Stimulated activated naive CD8-positive, alpha-beta T cell treated with anti-CD3 and anti-CD28 coated beads, Interleukin-15, Interleukin-2, amounts not matched to agents 100 U/mL and 50 U/mL, for 24 hours (primary cell): ENCODE results near the gene RAB3C.
A peak's percentile ranks its signal among the peaks of the same experiment; 100 is the strongest.

Experiments
- ATAC-seq: fragments of 150-1000 bp; cut with Tn5 transposase; one replicate; pipeline ENCODE4 v1.10.0; 2021
- DNase-seq: peaks from one replicate; pipeline ENCODE4 v3.0.0; 2021

The RAB3C gene

GRCh38 chr5:58731641-58732040 lies 148.8 kb downstream of the RAB3C start:
- ATAC-seq, result no peak

GRCh38 chr5:58735637-58736036 lies 152.8 kb downstream of the RAB3C start:
- no peak for ATAC-seq
- no peak for DNase-seq

More at GRCh38 chr5:58731641-58732040, 148.8 kb downstream of the RAB3C start:
- DNase-seq, result no peak

GRCh38 chr5:58736214-58736613 lies 153.3 kb downstream of the RAB3C start:
- ATAC-seq, result no peak
- DNase-seq, result no peak

GRCh38 chr5:58737671-58738070 lies 154.8 kb downstream of the RAB3C start:
- ATAC-seq, result no peak
- no peak for DNase-seq

- ATAC-seq (no peak), DNase-seq (no peak)
These were observed 155.5 kb downstream of the RAB3C start for GRCh38 chr5:58738336-58738735.

GRCh38 chr5:58739051-58739450 lies 156.2 kb downstream of the RAB3C start:
- no peak for ATAC-seq
- DNase-seq, result no peak

GRCh38 chr5:58740956-58741355 lies 158.1 kb downstream of the RAB3C start:
- DNase-seq, result no peak
- no peak for ATAC-seq

- ATAC-seq (no peak), DNase-seq (no peak)
These were observed 162.5 kb downstream of the RAB3C start for GRCh38 chr5:58745350-58745749.

- DNase-seq (no peak), ATAC-seq (no peak)
These were observed 163.4 kb downstream of the RAB3C start for GRCh38 chr5:58746321-58746720.

- ATAC-seq (no peak), DNase-seq (no peak)
These were observed 167.2 kb downstream of the RAB3C start for GRCh38 chr5:58750036-58750435.

- DNase-seq (no peak), ATAC-seq (peak; percentile 65)
These were observed 168.5 kb downstream of the RAB3C start for GRCh38 chr5:58751222-58751837.

- DNase-seq, result no peak
- no peak for ATAC-seq
These were observed 169.2 kb downstream of the RAB3C start for GRCh38 chr5:58752104-58752503.

- ATAC-seq (no peak), DNase-seq (no peak)
These were observed 170.6 kb downstream of the RAB3C start for GRCh38 chr5:58753446-58753845.

GRCh38 chr5:58754250-58754649 lies 171.4 kb downstream of the RAB3C start:
- no peak for ATAC-seq
- DNase-seq, result no peak

GRCh38 chr5:58755397-58755796 lies 172.5 kb downstream of the RAB3C start:
- ATAC-seq (no peak), DNase-seq (no peak)

GRCh38 chr5:58759745-58760144 lies 176.9 kb downstream of the RAB3C start:
- ATAC-seq (peak; percentile 43), DNase-seq (no peak)

- DNase-seq, result no peak
- ATAC-seq, result no peak
These were observed 177.3 kb downstream of the RAB3C start for GRCh38 chr5:58760222-58760621.

- ATAC-seq, result no peak
- no peak for DNase-seq
These were observed 178.5 kb downstream of the RAB3C start for GRCh38 chr5:58761407-58761806.

- ATAC-seq (no peak), DNase-seq (no peak)
These were observed 180.5 kb downstream of the RAB3C start for GRCh38 chr5:58763390-58763789.

GRCh38 chr5:58764199-58764598 lies 181.3 kb downstream of the RAB3C start:
- ATAC-seq, result no peak
- no peak for DNase-seq

- ATAC-seq (no peak), DNase-seq (no peak)
These were observed 182.2 kb downstream of the RAB3C start for GRCh38 chr5:58765058-58765457.

- no peak for ATAC-seq
- no peak for DNase-seq
These were observed 184.2 kb downstream of the RAB3C start for GRCh38 chr5:58767104-58767503.

GRCh38 chr5:58770136-58770535 lies 187.3 kb downstream of the RAB3C start:
- ATAC-seq (no peak), DNase-seq (no peak)

GRCh38 chr5:58771796-58772195 lies 188.9 kb downstream of the RAB3C start:
- DNase-seq (no peak), ATAC-seq (no peak)
